HG03097 (cell line): ENCODE results near the gene BEST1.
"Not testable (repeated sequence)": the region's sequence is repeated elsewhere in the genome, so short reads cannot be mapped to it uniquely, and the experiment has no call there.

Source experiments
- ATAC-seq: cut with Tn5 transposase; IDR thresholded peaks from one replicate; pipeline ENCODE4 v1.9.1; 2021; ENCODE audit not compliant: unreplicated experiment, low FRiP score

Gene BEST1

GRCh38 chr11:61974766-61975631, 24.8 kb downstream of the BEST1 start:
- ATAC-seq: no peak

DNA sequence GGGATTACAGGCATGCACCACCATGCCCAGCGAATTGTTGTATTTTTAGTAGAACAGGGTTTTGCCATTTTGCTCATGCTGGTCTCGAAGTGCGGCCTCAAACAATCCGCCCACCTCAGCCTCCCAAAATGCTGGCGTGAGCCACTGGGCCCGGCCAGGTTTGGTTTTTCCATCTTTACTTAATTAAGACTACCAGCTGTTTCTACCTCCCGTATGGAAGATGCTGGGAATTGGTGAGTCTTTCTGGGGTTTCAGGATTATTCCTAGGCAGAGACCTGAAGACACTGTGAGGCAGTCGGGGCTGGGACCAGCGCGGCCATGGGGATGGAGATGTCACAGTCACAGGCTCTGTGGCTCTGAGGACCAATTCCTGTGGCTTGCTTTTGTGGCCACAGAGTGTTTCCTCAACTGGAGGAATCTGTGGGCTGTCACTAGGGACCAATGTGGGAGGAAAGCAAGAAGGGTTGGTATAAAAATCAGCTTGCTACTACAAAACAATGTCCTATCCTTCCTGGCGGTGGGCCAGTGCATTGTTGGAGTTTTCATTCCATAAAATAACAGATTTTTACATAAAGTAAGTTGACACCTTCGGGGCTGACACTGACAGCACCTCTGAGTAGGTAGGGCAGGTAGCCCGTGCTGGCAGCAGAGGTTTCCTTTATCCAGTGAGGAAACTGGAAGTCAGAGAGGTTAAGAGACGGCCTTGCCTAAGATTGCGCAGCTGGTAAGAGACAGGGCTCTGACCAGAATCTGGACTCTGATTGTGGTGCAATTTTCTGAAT, 25.7 kb downstream of the BEST1 start:
- no peak for ATAC-seq

- ATAC-seq: no peak
Observed at GRCh38 chr11:61976420-61976800, 26.3 kb downstream of the BEST1 start.

DNA sequence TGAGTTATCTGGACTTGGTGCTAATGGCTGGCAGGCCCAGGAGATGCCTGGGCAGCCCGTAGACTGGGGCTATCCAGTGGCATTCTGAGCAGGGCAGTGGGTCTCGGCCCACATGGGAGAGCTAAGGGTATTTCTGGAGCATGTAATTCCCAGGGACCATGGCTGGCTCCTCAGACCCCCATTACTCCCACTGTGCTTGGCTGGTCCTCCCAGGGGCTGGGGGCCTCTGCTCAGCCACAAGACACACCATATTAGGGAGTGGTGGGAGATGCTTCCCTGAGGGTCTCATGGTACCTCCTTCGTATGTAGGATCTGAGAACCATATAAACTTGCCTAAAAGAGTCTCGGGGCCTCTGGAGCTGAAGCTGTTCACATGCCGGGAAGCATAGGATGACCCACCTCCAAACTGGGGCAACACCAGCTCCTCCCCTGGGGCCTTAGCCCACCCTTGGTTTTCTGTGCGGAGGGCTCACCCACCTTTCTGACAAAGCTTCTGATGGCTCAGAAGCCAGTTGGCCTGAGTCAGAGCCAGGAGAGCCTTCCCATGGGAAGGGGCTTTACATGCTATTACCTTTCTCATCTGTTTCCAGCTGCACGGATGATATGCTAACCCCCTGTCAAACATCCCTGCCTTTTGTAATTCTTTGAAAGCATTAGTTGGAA, 26.8 kb downstream of the BEST1 start:
- ATAC-seq: no peak

- no peak for ATAC-seq
Observed at GRCh38 chr11:61978703-61979661, 28.8 kb downstream of the BEST1 start.

DNA sequence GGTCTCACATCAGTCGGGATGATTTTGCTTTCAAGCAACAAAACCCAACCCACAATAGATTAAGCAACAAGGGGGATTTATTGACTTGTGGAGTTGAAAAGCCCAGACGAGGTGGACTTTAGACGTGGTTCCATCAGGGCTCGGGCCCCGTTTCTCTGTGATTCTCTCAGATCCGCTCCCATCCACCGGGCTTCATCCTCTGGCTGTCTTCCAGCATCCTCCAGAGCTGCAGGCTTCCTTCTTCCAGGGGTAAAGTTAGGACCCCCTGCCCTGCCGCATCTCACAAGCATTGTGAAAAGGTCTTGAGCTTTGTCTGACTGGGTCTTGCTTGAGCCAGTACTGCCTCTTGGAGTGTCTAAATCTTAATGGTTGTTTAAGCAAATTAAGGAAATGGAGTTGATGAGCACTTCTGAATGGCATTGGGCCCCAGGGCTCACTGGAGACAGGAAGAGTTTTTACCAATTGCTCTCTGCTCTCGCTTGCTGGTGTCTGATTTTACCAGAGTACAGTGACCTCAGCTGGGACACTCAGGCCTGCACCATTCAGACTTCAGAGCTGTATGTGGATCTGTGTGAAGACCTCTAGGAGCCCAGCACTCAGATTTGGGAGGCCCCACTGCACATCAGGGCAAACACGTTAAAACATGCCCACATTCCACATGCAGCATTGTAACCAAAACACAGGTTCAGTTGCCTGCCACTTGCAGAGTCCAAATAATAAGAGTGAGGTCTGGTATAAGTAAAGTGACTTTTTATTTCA, 30.8 kb downstream of the BEST1 start:
- no peak for ATAC-seq

DNA sequence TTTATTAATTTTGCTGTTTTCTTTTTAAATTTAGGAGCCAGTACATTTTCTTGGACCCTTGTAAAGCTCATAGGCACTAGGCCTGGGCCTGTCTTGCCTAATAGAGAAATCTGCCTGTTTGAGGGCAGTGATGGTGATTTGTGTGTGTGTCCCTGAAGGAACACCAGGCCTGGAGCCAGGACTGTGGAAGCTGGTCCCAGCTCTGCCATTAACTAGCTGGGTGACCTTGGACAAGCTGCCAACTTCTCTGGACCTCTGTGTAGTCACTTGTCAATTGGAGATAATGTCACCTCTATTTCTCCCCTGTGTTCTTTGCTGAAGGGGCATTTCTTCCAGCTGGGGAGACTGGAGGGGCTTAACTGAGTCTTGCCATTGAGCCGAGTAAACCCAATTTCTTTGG, 33.3 kb downstream of the BEST1 start:
- no peak for ATAC-seq

DNA sequence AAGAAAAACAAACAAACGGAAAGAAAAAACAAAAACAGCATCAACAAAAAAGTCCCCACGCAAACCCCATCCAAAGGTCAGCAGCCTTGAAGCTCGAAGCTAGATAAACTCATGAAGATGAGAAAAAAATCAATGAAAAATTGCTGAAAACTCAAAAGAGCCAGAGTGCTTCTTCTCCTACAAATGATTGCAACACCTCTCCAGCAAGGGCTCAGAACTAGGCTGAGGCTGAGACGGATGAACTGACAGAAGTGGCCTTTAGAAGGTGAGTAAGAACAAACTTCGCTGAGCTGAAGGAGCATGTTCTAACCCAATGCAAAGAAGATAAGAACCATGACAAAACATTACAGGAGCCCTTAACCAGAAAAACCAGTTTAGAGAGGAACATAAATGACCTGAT, 35.7 kb downstream of the BEST1 start:
- ATAC-seq: no peak

DNA sequence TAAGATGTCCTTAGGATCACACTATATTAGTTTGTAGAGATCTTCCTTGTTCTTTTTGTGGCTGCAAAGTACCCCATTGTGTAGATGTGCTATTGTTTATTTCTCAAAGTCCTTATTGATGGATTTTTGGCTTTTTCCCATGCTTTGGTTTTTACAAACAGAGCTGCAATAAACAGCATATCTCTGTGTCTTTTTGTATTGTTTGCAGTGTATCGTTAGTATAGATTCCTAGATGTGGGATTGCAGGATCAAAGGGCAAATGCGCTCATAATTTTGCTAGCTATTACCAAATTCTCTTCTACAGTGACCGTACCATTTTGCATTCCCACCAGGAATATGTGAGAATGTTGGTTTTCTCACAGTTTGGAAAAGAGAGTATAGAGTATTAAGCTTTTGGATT, 44.8 kb downstream of the BEST1 start:
- ATAC-seq: no peak

- no peak for ATAC-seq
Observed at GRCh38 chr11:61996933-61997332, 46.8 kb downstream of the BEST1 start.

DNA sequence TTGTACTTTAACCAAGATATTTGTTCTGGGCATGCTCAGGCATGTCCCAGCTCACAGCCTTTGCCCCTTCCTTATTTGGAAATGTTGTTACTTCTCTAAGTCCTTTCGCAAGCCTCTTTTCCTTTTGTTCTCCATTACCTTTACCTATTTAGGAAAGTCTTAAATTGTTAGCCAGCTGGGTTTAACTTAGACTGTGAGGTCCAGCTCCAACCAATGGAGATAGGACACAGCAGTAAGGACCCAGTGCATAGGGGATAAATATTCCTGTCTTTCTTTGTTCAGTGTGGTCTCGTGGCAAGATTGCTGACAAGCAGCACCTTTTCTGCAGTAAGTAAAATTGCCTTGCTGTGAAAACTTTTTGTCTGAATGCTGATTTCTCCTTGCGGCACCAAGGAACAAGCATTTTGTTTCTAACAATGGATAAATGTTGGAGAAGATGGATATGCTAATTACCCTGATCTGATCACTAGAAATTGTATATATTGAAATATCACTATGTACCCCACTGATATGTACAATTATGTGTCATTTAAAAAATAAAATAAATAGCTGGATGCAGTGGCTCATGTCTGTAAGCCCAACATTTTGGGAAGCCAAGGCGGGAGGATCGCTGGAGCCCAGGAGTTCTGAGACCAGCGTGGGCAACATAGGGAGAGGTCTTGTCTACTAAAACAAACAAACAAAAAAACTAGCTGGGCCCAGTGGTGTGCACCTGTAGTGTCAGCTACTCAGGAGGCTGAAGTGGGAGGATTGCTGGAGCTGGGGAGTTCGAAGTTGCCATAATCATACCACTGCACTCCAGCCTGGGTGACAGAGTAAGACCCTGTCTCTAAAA, 49.2 kb downstream of the BEST1 start:
- no peak for ATAC-seq

DNA sequence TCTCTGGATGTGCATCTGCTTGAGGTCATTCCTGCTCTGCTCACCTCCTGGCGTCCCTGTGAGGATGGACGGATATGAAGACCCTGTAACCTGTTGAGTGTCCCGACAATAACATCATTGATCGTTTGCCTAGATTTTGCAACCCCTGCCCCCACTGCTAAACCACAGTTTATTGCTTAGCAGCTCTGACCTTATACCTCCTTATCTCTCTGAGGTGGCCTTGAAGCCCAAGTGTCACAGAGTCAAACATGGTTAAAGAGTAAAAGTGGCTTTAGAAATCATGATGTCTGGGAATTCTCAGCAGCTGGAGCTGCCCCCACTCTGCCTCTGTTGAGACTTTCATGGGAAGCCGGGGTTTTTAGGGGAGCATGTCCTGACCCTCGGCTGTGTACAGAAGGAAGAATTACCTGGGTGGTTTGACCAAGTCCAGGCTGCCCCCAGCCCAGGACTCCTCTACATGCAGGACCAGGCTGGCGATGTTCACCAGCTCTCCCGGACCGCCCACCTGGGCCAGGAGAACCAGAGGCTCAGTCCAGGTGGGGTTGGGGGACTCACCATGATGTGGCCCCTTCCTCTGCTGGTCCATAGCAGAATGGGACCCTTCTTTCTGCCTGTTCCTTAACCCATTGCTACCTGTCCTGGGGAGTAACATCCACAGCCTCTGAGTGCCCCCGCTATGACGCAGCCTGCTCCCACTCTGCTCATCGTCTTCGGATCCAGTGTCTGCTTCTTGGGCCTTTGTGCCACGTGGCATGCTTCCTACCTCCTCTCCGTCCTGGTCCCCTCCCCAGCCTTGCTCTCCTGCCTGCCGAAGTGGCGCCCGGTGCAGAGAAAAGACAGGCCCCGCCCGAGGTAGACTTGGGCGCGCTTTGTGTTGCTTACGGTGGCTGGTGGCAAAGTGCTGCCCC, 50.6 kb downstream of the BEST1 start:
- ATAC-seq: no peak

DNA sequence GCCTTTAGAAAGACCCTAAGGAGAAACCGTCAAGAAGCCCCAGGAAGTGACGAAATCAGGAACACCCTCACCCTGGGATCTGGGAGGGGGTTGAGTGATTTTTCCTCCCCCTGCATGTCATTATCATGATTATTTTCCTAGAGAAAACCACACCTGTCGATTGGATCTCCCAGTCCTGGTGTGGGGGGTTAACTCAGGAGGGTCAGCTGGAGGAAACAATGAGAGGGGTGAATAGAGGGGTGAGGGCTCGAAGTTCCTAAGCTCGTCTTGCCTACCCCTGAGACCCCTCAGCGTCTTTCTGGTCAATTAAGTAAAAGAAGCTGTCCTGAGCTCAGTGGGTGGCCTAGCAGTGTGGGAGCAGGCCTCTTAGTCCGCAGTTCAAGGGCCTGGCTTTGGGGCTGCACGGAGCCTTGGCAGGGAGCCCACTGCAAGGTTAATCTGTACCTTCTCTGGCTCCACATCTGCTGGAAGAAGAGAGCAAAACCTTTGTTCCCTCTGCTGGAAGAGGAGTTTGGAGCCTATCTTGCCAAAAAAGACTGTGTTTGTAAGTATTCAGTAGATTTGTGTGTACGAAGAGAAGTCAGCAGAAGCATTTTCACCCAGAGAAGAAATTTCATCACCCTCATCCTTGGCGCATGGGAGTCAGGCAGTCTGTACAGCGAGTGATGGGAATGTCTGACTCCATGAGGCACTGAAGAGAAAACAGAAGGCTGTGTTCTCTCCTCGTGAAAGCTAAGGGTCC, 51.5 kb downstream of the BEST1 start:
- no peak for ATAC-seq

- not testable (repeated sequence) for ATAC-seq
Observed at GRCh38 chr11:62002283-62002682, 52.1 kb downstream of the BEST1 start.

DNA sequence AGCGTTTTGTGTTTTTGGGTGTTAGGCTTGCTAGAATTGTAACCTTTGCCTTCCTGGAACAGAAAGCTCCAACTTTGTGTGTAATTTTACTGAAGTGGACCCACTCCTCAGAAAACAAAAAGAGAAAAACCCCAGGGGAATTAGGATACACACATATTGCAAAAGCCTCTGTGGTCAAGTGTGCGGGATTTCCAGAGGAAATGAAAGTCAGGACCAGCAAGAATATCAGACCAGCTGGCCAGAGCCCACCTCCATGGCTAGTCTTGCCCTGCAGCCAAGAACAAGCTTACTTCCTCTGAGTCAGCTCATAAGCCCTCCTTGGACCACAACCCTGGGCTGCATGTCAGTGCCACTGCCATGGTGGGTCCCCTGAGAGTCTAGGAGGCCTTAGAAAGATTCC, 54.3 kb downstream of the BEST1 start:
- ATAC-seq: no peak

DNA sequence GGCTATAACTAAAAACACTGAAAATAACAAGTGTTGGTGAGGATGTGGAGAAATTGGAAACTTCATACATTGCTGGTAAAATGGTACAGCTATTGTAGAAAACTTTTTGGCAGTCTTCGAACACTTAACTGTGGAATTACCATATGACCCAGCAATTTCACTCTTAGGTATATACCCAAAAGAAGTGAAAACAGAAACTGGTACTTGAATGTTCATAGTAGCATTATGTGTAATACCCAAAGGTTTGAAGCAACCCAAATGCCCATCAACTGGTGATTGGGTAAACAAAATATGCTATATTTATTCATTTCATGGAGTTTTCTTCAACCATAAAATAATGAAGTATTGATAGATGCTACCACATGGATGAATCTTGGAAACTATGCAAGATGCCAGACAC, 58.0 kb downstream of the BEST1 start:
- no peak for ATAC-seq

DNA sequence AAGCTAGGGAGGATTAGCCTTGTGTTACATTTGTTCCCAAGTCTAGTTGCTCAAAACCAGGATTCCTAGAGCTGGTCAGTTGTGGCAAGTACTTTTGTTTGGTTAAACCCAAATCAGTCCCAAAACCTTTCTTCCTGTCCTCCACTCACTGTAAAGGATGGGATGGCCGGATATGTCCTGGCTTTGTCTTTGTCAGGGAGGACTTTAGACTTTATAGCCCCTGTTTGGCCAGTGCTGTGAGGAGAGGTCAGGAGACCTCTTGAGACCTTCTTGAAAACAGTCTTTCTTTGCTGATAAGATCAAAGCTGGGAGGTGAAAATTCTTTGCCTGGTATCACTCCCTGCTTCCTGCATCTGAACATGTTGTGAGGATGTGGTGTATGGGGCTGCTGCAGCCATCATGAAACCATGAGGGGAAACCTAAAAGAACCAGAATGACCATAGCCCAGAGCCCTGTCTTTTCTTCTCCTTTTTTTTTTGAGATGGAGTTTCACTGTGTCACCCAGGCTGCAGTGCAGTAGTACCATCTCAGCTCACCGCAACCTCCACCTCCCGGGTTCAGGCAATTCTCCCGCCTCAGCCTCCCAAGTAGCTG, 60.9 kb downstream of the BEST1 start:
- no peak for ATAC-seq
